Stimulated activated CD4-positive, alpha-beta T cell treated with anti-CD3 and anti-CD28 coated beads, Interleukin-12 subunit alpha, Interleukin-12 subunit beta, amount 100 ng/mL, for 4 hours (primary cell): ENCODE measurements around the gene PROZ.
A peak's percentile ranks its signal among the peaks of the same experiment; 100 is the strongest.

ENCODE experiments used
- DNase-seq: peaks from one replicate; pipeline ENCODE4 v3.0.0-alpha.2; 2020

PROZ gene

GRCh38 chr13:113142876-113143275 is 15.6 kb upstream of the PROZ start:
- no peak for DNase-seq

- DNase-seq = no peak
Measured at GRCh38 chr13:113143466-113144254, 14.8 kb upstream of the PROZ start.

GRCh38 chr13:113144255-113144629 is 14.2 kb upstream of the PROZ start:
- DNase-seq = no peak

GRCh38 chr13:113145496-113145895 is 13.0 kb upstream of the PROZ start:
- peak; percentile 33 for DNase-seq

GRCh38 chr13:113145911-113146598 is 12.4 kb upstream of the PROZ start:
- DNase-seq = no peak

- no peak for DNase-seq
Measured at GRCh38 chr13:113146750-113147149, 11.7 kb upstream of the PROZ start.

- DNase-seq = no peak
Measured at GRCh38 chr13:113147206-113147605, 11.2 kb upstream of the PROZ start.

GRCh38 chr13:113148407-113148806 is 10.0 kb upstream of the PROZ start:
- no peak for DNase-seq

- DNase-seq = no peak
Measured at GRCh38 chr13:113148940-113149503, 9.4 kb upstream of the PROZ start.

GRCh38 chr13:113149711-113150549 is 8.5 kb upstream of the PROZ start:
- DNase-seq = no peak

GRCh38 chr13:113150550-113151365 is 7.7 kb upstream of the PROZ start:
- no peak for DNase-seq

- no peak for DNase-seq
Measured at GRCh38 chr13:113151745-113152690, 6.4 kb upstream of the PROZ start.

- DNase-seq = no peak
Measured at GRCh38 chr13:113152691-113152983, 5.8 kb upstream of the PROZ start.

GRCh38 chr13:113152984-113153809 is 5.3 kb upstream of the PROZ start:
- DNase-seq = no peak

- DNase-seq = peak; percentile 65
Measured at GRCh38 chr13:113153810-113154748, 4.4 kb upstream of the PROZ start.

- DNase-seq = no peak
Measured at GRCh38 chr13:113155201-113155600, 3.2 kb upstream of the PROZ start.

- no peak for DNase-seq
Measured at GRCh38 chr13:113155982-113156655, 2.3 kb upstream of the PROZ start.

GRCh38 chr13:113157206-113157928 is 1.1 kb upstream of the PROZ start:
- DNase-seq = no peak
